HG03575 (cell line): Measurements from ENCODE around the gene FGF19.

Experiments used
- ATAC-seq: cut with Tn5 transposase; IDR thresholded peaks from one replicate; pipeline ENCODE4 v1.9.1; 2021; ENCODE audit not compliant: unreplicated experiment, insufficient number of reproducible peaks, low FRiP score; ENCODE audit errors: extremely low read depth

FGF19 gene

GRCh38 chr11:69660001-69660500, 43.8 kb downstream of the FGF19 start:
- ATAC-seq: no peak

GRCh38 chr11:69659591-69659990, 44.2 kb downstream of the FGF19 start:
- no peak for ATAC-seq

- no peak for ATAC-seq
Measured at GRCh38 chr11:69658626-69659450, 45.0 kb downstream of the FGF19 start.

GRCh38 chr11:69657911-69658625, 45.8 kb downstream of the FGF19 start:
- no peak for ATAC-seq

GRCh38 chr11:69657456-69657910, 46.3 kb downstream of the FGF19 start:
- no peak for ATAC-seq

- no peak for ATAC-seq
Measured at GRCh38 chr11:69656536-69657455, 47.0 kb downstream of the FGF19 start.

GRCh38 chr11:69655479-69656428, 48.1 kb downstream of the FGF19 start:
- ATAC-seq: no peak

GRCh38 chr11:69654660-69655478, 49.0 kb downstream of the FGF19 start:
- ATAC-seq: no peak

GRCh38 chr11:69654001-69654659, 49.7 kb downstream of the FGF19 start:
- ATAC-seq: no peak

- no peak for ATAC-seq
Measured at GRCh38 chr11:69653406-69653960, 50.3 kb downstream of the FGF19 start.

- ATAC-seq: no peak
Measured at GRCh38 chr11:69652999-69653398, 50.8 kb downstream of the FGF19 start.

GRCh38 chr11:69651834-69652620, 51.8 kb downstream of the FGF19 start:
- no peak for ATAC-seq

- ATAC-seq: no peak
Measured at GRCh38 chr11:69650832-69651344, 52.9 kb downstream of the FGF19 start.

- no peak for ATAC-seq
Measured at GRCh38 chr11:69650081-69650831, 53.6 kb downstream of the FGF19 start.

GRCh38 chr11:69649576-69649900, 54.3 kb downstream of the FGF19 start:
- no peak for ATAC-seq
